HG02943 (cell line): ENCODE measurements around the gene CDON.
"Not testable (repeated sequence)": the region's sequence is repeated elsewhere in the genome, so short reads cannot be mapped to it uniquely, and the experiment has no call there.

Experiments used
- ATAC-seq: cut with Tn5 transposase; IDR thresholded peaks from one replicate; pipeline ENCODE4 v1.9.1; 2021; ENCODE audit warnings: mild to moderate bottlenecking, low read depth, moderate library complexity; ENCODE audit not compliant: unreplicated experiment

CDON gene

GRCh38 chr11:126002181-126002580 lies 60.5 kb downstream of the CDON start:
- no peak for ATAC-seq

DNA sequence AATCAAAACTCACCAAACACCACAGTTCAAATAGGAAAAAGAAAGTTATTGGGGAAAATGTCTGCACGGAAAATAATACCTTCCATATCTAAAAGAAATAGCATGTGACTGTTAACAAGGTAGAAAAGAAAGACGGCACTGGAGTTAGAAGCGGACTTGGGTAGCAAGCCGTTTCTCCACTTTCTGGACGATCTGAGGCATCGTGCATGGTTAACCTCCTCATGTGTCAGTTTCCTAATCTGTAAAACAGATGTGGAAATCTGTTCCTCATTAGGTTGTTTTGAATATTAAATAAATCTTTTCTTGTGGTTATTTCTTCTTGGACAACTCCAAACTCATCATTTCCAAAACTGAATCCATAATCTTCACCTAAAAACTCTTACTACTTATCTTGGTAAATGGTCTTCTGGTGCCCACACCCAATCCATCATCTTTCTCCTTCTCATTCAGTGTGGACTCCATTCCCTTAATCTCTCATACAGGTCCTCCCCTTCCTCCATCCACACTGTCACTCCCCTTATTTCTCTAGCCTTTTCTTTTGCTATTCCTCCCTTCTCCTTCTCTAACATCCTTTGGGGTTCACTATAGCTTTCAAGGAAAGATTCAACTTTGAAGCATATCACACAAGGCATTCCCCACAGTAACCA lies 63.3 kb downstream of the CDON start:
- no peak for ATAC-seq

DNA sequence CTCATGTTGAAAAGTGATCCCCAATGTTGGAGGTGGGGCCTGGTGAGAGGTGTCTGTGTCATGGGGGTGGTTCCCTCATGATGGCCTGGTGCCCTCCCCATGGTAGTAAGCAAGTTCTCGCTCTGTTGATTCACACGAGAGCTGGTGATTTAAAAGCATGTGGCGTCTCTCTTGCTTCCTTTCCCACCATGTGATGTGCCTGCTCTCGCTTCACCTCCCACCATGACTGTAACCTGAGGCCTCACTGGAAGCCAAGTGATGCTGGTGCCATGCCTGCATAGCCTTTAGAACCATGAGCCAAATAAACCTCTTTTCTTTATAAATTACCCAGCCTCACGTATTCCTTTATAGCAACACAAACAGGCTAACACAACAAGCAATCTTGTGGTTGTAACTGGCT lies 64.4 kb downstream of the CDON start:
- no peak for ATAC-seq

DNA sequence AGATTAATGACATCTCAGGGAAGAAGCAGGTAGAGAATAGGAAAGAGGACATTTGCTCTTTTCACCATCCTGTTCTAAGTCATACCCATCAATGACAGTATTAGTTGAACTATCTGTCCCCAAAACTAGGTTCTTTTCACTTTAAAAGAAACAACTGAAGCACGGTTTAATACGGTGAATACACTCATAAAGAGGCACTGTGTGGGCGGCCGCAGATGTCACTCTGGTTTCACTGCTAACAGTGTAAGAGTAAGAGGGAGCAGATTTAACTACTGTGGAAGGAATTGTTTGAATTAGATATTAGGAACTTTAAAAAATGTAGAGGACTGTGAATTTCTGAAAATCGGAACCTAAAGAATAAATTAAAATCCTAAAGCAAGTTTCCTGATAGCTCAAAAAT lies 67.4 kb downstream of the CDON start:
- ATAC-seq: no peak

GRCh38 chr11:125994509-125994908 lies 68.2 kb downstream of the CDON start:
- ATAC-seq: no peak

- no peak for ATAC-seq
Observed at GRCh38 chr11:125992893-125993292, 69.8 kb downstream of the CDON start.

GRCh38 chr11:125990244-125990643 lies 72.4 kb downstream of the CDON start:
- no peak for ATAC-seq

DNA sequence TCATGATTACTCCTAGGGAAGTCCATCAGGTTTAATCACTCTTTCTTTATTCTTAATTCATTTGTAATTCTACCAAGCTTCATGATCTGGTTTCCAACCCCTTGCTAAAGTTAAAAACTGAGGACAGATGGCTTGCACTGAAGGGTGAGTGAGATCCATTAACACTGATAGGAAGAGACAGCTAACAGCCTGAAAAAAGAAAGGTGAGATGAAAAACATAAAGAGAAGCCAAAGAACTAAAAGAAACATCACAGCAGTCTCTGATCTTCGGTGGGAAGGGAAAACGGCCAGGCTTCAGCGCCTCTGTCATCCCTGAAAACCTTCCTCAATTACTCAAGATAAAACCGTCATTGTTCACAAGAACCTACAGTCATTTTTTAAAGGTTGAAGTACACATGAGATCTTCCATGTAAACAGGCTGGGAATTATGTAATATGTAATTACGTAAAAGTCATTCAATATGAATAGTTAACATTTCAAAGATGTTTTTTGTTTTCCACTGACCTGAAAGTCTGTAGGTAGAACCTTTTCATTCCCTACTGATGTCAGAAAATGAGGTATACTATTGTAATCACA lies 75.5 kb downstream of the CDON start:
- no peak for ATAC-seq

DNA sequence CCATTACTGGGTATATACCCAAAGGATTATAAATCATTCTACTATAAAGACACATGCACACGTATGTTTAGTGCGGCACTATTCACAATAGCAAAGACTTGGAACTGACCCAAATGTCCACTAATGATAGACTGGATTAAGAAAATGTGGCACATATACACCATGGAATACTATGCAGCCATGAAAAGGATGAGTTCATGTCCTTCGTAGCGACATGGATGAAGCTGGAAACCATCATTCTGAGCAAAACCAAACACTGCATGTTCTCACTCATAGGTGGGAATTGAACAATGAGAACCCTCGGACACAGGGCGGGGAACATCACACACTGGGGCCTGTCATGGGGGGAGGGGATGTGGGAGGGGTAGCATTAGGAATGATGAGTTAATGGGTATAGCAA lies 76.7 kb downstream of the CDON start:
- not testable (repeated sequence) for ATAC-seq

- no peak for ATAC-seq
Observed at GRCh38 chr11:125982348-125982730, 80.3 kb downstream of the CDON start.

DNA sequence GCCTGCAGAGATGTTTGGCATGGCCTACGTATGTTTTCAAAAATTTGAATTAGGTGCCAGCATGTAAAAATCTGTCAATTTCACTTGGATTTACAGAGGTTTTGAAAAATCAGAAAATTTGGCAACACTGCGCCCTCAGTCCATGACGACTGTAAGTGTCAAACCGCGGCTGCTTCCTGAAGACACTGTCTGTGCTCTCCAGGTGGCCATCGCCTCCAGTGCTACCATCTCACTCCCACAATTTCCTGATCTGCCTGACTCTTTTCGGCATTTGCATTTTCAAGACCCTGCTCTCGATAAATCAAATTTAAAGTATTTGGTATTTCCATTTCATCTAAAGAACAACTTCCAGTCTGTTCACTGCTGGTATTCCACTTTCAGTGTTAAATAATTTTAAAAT lies 82.2 kb downstream of the CDON start:
- no peak for ATAC-seq

DNA sequence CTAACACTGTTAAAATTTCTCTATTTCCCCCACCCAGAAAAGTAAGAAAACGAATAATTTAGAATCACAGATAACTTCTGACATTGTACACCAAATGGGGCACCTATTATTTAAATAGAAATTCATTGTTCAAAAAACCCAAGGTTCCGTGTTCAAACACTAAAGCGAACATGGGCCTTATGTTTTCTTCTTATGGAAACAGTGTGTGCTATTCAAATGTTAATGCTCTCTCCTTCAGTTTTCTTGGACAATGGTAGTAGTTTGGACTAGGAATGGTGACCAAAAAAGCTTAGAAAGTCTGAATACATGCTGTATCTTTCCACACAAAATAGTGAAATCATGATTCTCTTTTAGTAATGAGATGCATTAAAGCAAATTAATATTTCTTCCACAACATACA lies 83.2 kb downstream of the CDON start:
- no peak for ATAC-seq

DNA sequence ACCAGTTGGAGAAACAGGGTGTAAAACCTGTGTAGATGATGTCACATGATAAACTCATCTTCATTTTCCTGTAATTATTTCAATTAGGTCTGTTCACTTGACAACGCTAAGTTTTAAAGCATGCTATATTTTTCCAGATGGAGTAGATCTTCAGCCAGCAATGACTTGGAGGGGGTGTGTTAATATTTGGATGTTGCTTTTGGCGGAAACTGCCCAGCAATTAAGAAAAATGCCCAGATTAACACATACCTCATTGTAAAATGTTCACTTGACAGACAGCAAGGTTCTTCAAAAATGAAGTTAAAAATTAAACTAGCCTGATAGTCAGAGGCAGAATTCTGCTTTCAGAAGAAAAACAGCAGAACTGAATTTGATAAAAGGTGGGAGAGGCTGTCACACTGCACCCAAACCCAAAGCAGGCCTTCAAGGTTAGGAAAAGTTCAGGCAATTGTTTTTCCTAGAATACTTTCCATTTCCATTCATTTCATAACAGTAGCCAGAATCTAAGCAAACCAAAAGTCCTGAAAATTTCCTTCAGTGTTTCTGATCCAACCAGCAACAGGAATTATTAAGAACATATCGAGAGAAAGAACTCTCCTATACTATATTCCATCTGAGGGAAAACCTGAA lies 83.8 kb downstream of the CDON start:
- ATAC-seq: no peak

GRCh38 chr11:125978181-125978716 lies 84.4 kb downstream of the CDON start:
- no peak for ATAC-seq

DNA sequence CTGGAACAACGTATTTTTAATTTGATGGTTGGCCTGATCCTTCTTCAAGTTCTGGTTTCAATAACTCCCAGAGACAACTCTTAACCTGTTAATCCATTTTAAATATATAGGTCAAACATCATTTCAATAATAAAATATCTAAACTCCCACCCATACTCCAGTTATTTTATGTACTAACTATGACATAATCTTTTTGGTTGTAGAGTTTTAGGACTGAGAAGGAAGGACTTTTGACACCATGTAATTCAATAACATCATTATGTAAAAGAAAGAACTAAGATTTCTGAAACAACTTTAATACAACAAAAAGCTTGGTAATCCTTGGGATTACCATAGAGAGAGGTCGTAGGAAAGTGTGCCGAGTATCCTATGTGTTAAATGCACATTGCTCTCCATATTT lies 85.3 kb downstream of the CDON start:
- ATAC-seq: no peak

GRCh38 chr11:125976156-125976555 lies 86.5 kb downstream of the CDON start:
- no peak for ATAC-seq

GRCh38 chr11:125975634-125976033 lies 87.0 kb downstream of the CDON start:
- no peak for ATAC-seq

DNA sequence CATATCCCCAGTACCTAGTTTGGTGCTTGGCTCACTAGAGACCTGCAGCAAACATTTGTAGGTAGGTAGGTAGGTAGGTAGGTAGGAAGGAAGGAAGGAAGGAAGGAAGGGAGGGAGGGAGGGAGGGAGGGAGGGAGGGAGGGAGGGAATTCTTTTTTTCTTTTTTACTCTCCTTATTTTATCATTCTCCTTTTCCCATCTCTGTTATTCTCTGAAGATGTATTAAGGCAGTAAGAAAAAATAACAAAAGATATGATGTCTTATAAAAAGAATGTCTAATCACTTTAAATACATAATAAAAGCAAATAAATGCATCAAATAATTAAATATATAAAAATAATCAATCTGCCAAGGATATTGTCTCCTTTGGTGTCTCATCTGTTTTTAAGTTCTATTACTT lies 88.4 kb downstream of the CDON start:
- ATAC-seq: no peak

DNA sequence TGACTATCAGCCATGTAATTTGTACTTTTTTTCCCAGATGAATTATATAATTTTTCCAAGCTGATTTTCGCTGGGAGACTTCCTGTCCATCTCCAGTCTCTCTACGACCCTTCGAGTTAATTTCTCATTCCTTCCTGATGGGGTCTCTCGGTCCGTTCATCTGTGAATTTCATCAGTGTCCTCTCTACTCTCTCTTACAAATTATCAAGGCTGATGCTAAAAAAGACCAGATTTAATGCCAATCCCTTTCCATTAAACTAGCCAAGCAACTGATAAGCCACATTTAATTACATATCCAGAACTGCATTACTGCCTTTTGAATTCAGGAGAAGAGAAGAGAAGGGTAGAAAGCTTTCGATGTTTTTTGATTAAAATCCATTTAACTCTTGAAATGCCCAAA lies 91.0 kb downstream of the CDON start:
- ATAC-seq: no peak

GRCh38 chr11:125968354-125968753 lies 94.3 kb downstream of the CDON start:
- no peak for ATAC-seq

DNA sequence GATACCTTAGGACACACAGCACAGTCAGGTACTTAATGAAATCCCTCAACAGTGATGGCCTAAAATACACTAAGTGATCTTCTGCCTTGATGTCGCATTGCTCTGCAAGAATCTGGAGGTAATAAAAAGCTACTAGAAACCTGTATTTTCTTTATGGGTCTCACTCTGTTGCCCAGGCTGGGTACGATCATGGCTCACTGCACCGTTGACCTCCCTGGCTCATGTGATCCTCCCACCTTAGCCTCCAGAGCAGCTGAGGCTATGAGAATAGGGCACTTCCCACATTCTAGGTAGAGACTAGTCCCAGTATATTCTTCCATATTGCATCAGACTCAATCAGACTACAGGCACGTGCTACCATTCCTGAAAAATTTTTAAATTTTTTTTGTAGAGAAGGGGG lies 95.2 kb downstream of the CDON start:
- ATAC-seq: no peak

GRCh38 chr11:125960771-125961170 lies 101.9 kb downstream of the CDON start:
- ATAC-seq: no peak
